ENCODE data around the gene PPP2R5C. TPM values are rescaled to one million over a fixed set of nuclear protein-coding genes. Genes with fewer than 3 reads are reported as not detected.

The PPP2R5C gene
- total and polyA plus RNA-seq, 2 of the 8 experiments (the other 6 are each of a cell fraction or from before 2014, with no cell fraction given), result 49.6 to 95.9 TPM

DNA sequence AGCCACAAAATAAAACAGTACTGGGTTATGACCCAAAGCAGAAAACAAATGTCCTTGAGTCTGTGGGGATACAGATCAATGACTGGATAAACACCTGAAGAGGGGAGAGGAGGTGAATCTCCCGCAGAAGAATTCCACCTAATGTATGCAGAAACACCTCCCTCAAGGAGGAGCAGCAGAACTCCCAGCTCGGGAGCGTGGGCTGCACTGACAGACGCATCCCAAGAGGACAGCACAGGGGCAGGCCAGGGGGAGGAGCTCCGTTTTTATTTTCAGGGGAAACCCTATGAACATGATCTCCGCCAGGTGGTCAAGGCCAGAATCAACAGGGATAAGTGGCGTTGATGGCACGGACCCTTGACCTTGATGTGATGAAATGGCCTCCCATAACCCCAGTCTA is 41.8 kb upstream of the PPP2R5C start:
- Histone ChIP-seq H3K79me1 (ENCODE audit: low read depth, low read length) (peaks cover 2% of the 10 kb centered on the region; the same call in 1 of the 2 replicates), H2BK12ac (ENCODE audit: low read depth, low read length) (no peak overlapping the region), H3K36me3 (ENCODE audit: control insufficient read depth in 2 of 4, insufficient read depth in 4 of 4, low read length in 3 of 4) (no peaks in the 10 kb centered on the region), H3K27me3 (replicated peaks in 1 of 4; ENCODE audit: control insufficient read depth in 3 of 4, extremely low read depth in 1 of 4, insufficient read depth in 3 of 4, low read length in 3 of 4) (peaks cover 0 to 1% (median 0%) of the 10 kb centered on the region in 4 experiments; a peak in 1 of 7 replicates), H2AFZ (ENCODE audit: low read length) (no peak overlapping the region), H3K18ac (ENCODE audit: extremely low read depth, low read length) (no peak overlapping the region; the same call in 1 of the 2 replicates), H3K23ac (ENCODE audit: insufficient read length) (no peak overlapping the region), H3K23me2 (ENCODE audit: low read depth, low read length) (no peaks in the 10 kb centered on the region), H3K4me1 (replicated peaks in 1 of 4; ENCODE audit: control insufficient read depth in 3 of 4, insufficient read depth in 4 of 4, low read length in 3 of 4) (peaks cover 2 to 11% (median 7%) of the 10 kb centered on the region in 4 experiments; a peak in 6 of 7 replicates), H3K14ac (ENCODE audit: insufficient read length) (no peak overlapping the region), H3K4me2 (ENCODE audit: insufficient read depth in 1 of 2, low read depth in 2 of 2, low read length in 2 of 2) (no peak overlapping the region), H2BK15ac (ENCODE audit: low read length) (no peak overlapping the region), H3K79me2 (ENCODE audit: control insufficient read depth in 1 of 2, insufficient read depth in 2 of 2, low read length in 2 of 2) (no peaks in the 10 kb centered on the region), H3K4me3 (ENCODE audit: extremely low read depth in 1 of 4, insufficient read depth in 2 of 4, low read depth in 3 of 4, low read length in 4 of 4) (no peak overlapping the region), H2BK20ac (ENCODE audit: low read length) (no peak overlapping the region), H3K9me3 (ENCODE audit: insufficient read depth in 2 of 2, low read depth in 1 of 2, low read length in 1 of 2) (no peaks in the 10 kb centered on the region), H3K4ac (replicated peaks; ENCODE audit: insufficient read length, low read depth, low read length) (no peak overlapping the region), H4K91ac (replicated peaks; ENCODE audit: insufficient read length, low read length) (no peak overlapping the region), H3K27ac (ENCODE audit: low read depth, low read length) (no peak overlapping the region), H2AK5ac (ENCODE audit: low read depth, low read length) (no peak overlapping the region), H3K9ac (replicated peaks in 1 of 4; ENCODE audit: extremely low read depth in 1 of 4, low read depth in 3 of 4, low read length in 3 of 4) (no peak overlapping the region), H2BK120ac (replicated peaks; ENCODE audit: low read depth, low read length) (no peak overlapping the region), H4K5ac (ENCODE audit: insufficient read length, low read depth, low read length) (no peak overlapping the region), H4K20me1 (replicated peaks in 1 of 2; ENCODE audit: control insufficient read depth in 1 of 2, insufficient read depth in 2 of 2, low read length in 2 of 2) (no peaks in the 10 kb centered on the region), H3K56ac (replicated peaks; ENCODE audit: insufficient read length, low read depth, low read length) (no peak overlapping the region), H4K8ac (ENCODE audit: extremely low read depth, insufficient read depth, low read length) (no peak overlapping the region), H2BK5ac (ENCODE audit: low read depth, low read length) (no peak overlapping the region)
- no peak for DNase-seq (ENCODE audit: low read depth in 1 of 2, low spot score in 2 of 2)
- ChIA-PET CTCF (ENCODE audit: partially characterized antibody) (interaction anchor here (0.7 to 2.2 kb wide), 8 partner anchors 9 to 242 kb away, joined by 3 to 12 read pairs (median 5); no protein-coding TSS in a partner anchor), POLR2A (ENCODE audit: partially characterized antibody) (interaction anchor here (1.2 kb wide), 2 partner anchors 10 to 219 kb away, joined by 3 read pairs; no protein-coding TSS in a partner anchor)
- FAIRE-seq, result no peak
- 58% methylated on average over 8 of the region's 8 CpGs; no CpG with 5 or more reads in 1 of the 2 experiments for WGBS, 2 experiments (ENCODE audit: extremely low coverage in 1 of 2, insufficient coverage in 1 of 2, insufficient read length in 1 of 2, insufficient replicate concordance in 2 of 2, low coverage in 1 of 2, low lambda C conversion rate in 2 of 2, missing lambda C conversion rate in 1 of 2)
- TF ChIP-seq, protein P1, sequence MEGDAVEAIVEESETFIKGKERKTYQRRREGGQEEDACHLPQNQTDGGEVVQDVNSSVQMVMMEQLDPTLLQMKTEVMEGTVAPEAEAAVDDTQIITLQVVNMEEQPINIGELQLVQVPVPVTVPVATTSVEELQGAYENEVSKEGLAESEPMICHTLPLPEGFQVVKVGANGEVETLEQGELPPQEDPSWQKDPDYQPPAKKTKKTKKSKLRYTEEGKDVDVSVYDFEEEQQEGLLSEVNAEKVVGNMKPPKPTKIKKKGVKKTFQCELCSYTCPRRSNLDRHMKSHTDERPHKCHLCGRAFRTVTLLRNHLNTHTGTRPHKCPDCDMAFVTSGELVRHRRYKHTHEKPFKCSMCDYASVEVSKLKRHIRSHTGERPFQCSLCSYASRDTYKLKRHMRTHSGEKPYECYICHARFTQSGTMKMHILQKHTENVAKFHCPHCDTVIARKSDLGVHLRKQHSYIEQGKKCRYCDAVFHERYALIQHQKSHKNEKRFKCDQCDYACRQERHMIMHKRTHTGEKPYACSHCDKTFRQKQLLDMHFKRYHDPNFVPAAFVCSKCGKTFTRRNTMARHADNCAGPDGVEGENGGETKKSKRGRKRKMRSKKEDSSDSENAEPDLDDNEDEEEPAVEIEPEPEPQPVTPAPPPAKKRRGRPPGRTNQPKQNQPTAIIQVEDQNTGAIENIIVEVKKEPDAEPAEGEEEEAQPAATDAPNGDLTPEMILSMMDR (IDR thresholded peaks at IDR 0.05; ENCODE audit: control extremely low read depth in 1 of 3, insufficient read depth in 1 of 3, low read depth in 1 of 3, low read length in 3 of 3), result peak in 2 of 3 experiments; percentile 10 to 22; a peak in 3 of 4 replicates
- TF ChIP-seq RAD21 (IDR thresholded peaks at IDR 0.05 in 1 of 2, conservative IDR thresholded peaks at IDR 0.05 in 1 of 2; ENCODE audit: low read depth in 2 of 2, low read length in 2 of 2) (0 out of 4 replicates have a peak, but pooled peaks of 1 of the 2 experiments have one; percentile 2), HDAC2 (IDR thresholded peaks at IDR 0.05; ENCODE audit: borderline replicate concordance in 1 of 2, low read depth in 2 of 2, low read length in 2 of 2) (no peak)
